ENCODE data around the gene ERBB3. TPM values are rescaled to one million over a fixed set of nuclear protein-coding genes. Genes with fewer than 3 reads are reported as not detected.
A peak's percentile ranks its signal among the peaks of the same experiment; 100 is the strongest.

The ERBB3 gene
- total and polyA plus RNA-seq, 2 of the 4 experiments (the other 2 are of a cell fraction): 1.4 to 2.2 TPM

- Histone ChIP-seq H3K36me3 (ENCODE audit: control insufficient read depth, insufficient read depth, low read length) (no peaks in the 10 kb centered on the region), H3K14ac (replicated peaks; ENCODE audit: low read depth, low read length) (no peak overlapping the region), H3K9me1 (ENCODE audit: insufficient read depth, low read length) (0 out of 2 replicates have a peak, but pooled peaks cover 3% of the 10 kb centered on the region), H3K56ac (ENCODE audit: extremely low read depth, insufficient read depth, low read length) (no peak overlapping the region), H2AFZ (replicated peaks; ENCODE audit: low read length, poor library complexity) (no peak overlapping the region), H4K8ac (ENCODE audit: low read depth in 2 of 2, low read length in 2 of 2) (no peak overlapping the region), H3K9me3 (ENCODE audit: control insufficient read depth, insufficient read depth, low read length) (no peaks in the 10 kb centered on the region), H4K5ac (ENCODE audit: low read depth, low read length) (no peak overlapping the region), H2AK9ac (replicated peaks; ENCODE audit: low read depth, low read length, poor library complexity) (no peak overlapping the region), H2BK15ac (ENCODE audit: low read depth, low read length) (no peak overlapping the region), H3K23ac (ENCODE audit: low read depth, low read length) (no peak overlapping the region), H2AK5ac (ENCODE audit: low read depth, low read length) (no peak overlapping the region), H3K4me1 (ENCODE audit: control insufficient read depth, insufficient read depth, low read length) (peaks cover 4% of the 10 kb centered on the region; the same call in 1 of the 2 replicates), H3K18ac (ENCODE audit: low read depth, low read length) (no peak overlapping the region), H3K27me3 (ENCODE audit: control insufficient read depth, insufficient read depth, low read length) (peaks cover 42% of the 10 kb centered on the region), H4K91ac (ENCODE audit: insufficient read depth, low read depth, low read length) (no peak overlapping the region), H3K27ac (ENCODE audit: insufficient read depth, low read length) (no peak overlapping the region), H3K9ac (ENCODE audit: low read depth, low read length) (no peak overlapping the region), H3K4ac (ENCODE audit: low read depth, low read length) (no peak overlapping the region), H3K4me2 (ENCODE audit: low read depth, low read length) (no peak overlapping the region), H4K20me1 (ENCODE audit: insufficient read depth, low read length) (no peaks in the 10 kb centered on the region), H2BK5ac (ENCODE audit: low read depth, low read length, poor library complexity, severe bottlenecking) (no peak overlapping the region), H2BK120ac (ENCODE audit: low read depth, low read length) (no peak overlapping the region), H3K4me3 (ENCODE audit: insufficient read depth, low read depth, low read length) (no peak overlapping the region), H2BK20ac (ENCODE audit: low read depth, low read length) (no peak overlapping the region), H3K79me1 (ENCODE audit: low read depth in 1 of 2, low read length in 2 of 2) (no peaks in the 10 kb centered on the region)
- POLR2A ChIA-PET (ENCODE audit: unreplicated experiment): interaction anchor here (0.6 kb wide), 1 partner anchor 25 kb away, joined by 3 read pairs; no protein-coding TSS in a partner anchor
- ATAC-seq (ENCODE audit: low read depth): no peak
- CTCF ChIA-PET: interaction anchor here (0.6 to 0.8 kb wide), 2 partner anchors 12 to 19 kb away, joined by 3 read pairs; partner anchors contain the start of gene PA2G4
- in situ Hi-C loops (cut with MboI; ENCODE audit: low sequenced_read_pairs): no loop called here
- dilution Hi-C loops (cut with HindIII; ENCODE audit: low sequenced_read_pairs, unreplicated experiment): no loop called here
- 82% methylated on average over 8 of the region's 15 CpGs; no CpG with 5 or more reads in 1 of the 2 experiments for WGBS, 2 experiments (ENCODE audit: extremely low coverage in 2 of 2, insufficient read length in 1 of 2)
- DNase-seq: no peak
- intact Hi-C loops (cut with micrococcal nuclease): no loop called here
- no TSS peak for BruUV-seq (replicated peaks)
- TF ChIP-seq CTCF (conservative IDR thresholded peaks at IDR 0.05; ENCODE audit: low read depth, low read length) (peak; percentile 24; the same call in 1 of the 2 replicates), MAFK (IDR thresholded peaks at IDR 0.05; ENCODE audit: low read depth, low read length) (no peak)
Observed at GRCh38 chr12:56084958-56085543, 5.1 kb downstream of the ERBB3 start.

Data from IMR-90 (cell line).